Measurements from ENCODE around the gene CLEC2D. TPM values are rescaled to one million over a fixed set of nuclear protein-coding genes. Genes with fewer than 3 reads are reported as not detected.

CLEC2D gene
- total RNA-seq, 1 donor from 2014 or later, result 12.9 TPM

DNA sequence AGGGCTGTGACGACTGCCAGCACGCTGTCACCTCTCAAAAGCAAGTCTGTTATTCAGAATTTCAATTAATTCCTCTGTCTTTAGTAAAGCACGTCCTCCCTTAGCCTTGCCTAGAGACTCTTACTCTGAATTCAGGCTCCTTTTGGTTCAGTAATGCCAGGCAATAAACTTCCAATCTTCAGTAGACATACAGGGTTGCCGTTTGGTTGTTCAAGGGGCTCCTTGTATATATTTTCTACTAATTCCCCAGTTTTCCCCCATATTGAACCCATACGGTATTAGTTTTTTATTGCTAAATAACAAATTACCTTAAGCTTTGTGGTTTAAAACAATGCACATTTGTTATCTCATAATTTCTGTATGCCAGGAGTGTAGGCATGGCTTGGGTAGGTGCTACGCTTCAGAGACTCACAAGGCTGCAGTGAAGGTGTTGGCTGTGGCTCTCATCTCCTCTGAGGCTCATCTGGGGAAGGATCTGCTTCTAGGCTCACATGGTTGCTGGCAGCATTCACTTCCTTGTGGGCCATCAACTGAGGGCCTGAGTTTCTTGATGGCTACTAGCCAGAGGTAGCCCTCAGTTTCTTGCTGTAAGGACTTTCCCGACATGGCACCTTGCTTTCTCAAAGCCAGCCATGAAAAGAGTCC lies 70.7 kb downstream of the CLEC2D start:
- intact Hi-C loops (cut with DNase I), result no loop called here
- peak; percentile 58 for ATAC-seq
- DNase-seq, result no peak
- TF ChIP-seq, protein P1, sequence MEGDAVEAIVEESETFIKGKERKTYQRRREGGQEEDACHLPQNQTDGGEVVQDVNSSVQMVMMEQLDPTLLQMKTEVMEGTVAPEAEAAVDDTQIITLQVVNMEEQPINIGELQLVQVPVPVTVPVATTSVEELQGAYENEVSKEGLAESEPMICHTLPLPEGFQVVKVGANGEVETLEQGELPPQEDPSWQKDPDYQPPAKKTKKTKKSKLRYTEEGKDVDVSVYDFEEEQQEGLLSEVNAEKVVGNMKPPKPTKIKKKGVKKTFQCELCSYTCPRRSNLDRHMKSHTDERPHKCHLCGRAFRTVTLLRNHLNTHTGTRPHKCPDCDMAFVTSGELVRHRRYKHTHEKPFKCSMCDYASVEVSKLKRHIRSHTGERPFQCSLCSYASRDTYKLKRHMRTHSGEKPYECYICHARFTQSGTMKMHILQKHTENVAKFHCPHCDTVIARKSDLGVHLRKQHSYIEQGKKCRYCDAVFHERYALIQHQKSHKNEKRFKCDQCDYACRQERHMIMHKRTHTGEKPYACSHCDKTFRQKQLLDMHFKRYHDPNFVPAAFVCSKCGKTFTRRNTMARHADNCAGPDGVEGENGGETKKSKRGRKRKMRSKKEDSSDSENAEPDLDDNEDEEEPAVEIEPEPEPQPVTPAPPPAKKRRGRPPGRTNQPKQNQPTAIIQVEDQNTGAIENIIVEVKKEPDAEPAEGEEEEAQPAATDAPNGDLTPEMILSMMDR (IDR thresholded peaks at IDR 0.05), result no peak
- H3K36me3 ChIP-seq, result no peaks in the 10 kb centered on the region
- peaks cover 15% of the 10 kb centered on the region for H3K4me1 ChIP-seq
- peak overlapping the region; percentile 23 for H3K4me3 ChIP-seq
- no peak overlapping the region for H3K27ac ChIP-seq
- no peaks in the 10 kb centered on the region for H3K9me3 ChIP-seq
- no peaks in the 10 kb centered on the region for H3K27me3 ChIP-seq

DNA sequence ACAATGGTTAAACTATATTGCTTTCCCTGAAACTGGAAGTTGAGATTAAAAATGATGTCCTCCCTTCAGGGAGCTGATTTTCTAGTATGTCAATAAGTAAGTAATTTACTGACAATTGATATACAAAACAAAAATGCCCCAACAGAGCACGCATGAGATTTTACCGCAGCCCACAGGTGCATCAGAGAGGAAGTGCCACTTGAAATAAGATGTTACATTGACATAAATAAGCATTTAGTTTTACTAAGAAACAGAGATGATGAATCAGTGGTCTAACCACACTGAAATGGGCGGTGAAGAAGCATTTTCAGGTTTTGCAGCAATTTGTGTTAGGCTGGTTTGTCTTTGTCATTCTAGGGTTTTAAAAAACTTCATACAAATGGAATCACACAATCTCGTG lies 72.2 kb downstream of the CLEC2D start:
- ATAC-seq (peak; percentile 39), DNase-seq (no peak)
- H3K4me1 ChIP-seq, result peaks cover 15% of the 10 kb centered on the region
- no peaks in the 10 kb centered on the region for H3K36me3 ChIP-seq
- TF ChIP-seq, protein P1 (IDR thresholded peaks at IDR 0.05), result no peak
- intact Hi-C loops (cut with DNase I), result no loop called here
- H3K27ac ChIP-seq, result no peak overlapping the region
- no peaks in the 10 kb centered on the region for H3K27me3 ChIP-seq
- no peak overlapping the region for H3K4me3 ChIP-seq
- H3K9me3 ChIP-seq, result no peaks in the 10 kb centered on the region

DNA sequence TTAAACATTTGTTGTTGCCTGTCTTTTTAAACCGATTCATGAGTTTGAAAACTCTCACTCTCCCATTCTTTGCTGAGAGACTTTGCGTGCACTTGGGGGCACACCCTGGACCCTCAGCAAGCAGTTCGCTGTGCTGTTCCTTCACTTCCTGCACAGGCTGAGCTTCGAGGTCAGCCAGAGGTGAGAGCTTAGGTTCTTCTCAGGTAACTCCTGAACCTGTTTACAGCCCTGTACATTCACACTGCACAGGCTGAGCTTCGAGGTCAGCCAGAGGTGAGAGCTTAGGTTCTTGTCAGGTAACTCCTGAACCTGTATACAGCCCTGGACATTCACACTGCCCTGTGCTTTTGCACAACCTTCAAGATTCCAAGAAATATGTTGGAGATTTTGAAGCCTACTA lies 73.1 kb downstream of the CLEC2D start:
- TF ChIP-seq, protein P1 (IDR thresholded peaks at IDR 0.05), result no peak
- H3K27me3 ChIP-seq, result no peaks in the 10 kb centered on the region
- no peaks in the 10 kb centered on the region for H3K9me3 ChIP-seq
- H3K4me3 ChIP-seq, result no peak overlapping the region
- H3K36me3 ChIP-seq, result no peaks in the 10 kb centered on the region
- intact Hi-C loops (cut with DNase I), result no loop called here
- ATAC-seq (peak; percentile 52), DNase-seq (no peak)
- no peak overlapping the region for H3K27ac ChIP-seq
- H3K4me1 ChIP-seq, result peaks cover 10% of the 10 kb centered on the region

DNA sequence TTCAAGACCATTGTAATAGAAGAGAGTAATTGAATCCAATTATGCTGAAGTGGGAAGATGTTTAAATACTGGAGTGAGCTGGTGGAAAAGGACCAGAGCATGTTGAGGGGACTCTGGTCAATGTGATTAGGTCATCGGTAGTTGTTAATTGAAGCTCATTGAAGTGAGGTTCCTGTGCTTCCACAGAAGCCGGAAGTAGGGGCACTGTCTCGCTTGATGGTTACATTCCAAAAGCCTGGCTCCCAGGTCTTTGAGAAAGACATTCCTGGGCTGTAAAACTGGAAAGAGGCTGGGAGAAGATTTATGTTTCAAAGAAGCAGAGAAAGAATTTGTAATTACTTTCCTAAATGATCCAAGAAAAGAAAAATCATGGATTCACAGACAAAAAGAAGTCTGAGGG lies 75.7 kb downstream of the CLEC2D start:
- H3K9me3 ChIP-seq, result no peaks in the 10 kb centered on the region
- no peak overlapping the region for H3K4me3 ChIP-seq
- H3K27ac ChIP-seq, result no peak overlapping the region
- H3K4me1 ChIP-seq, result peaks cover 7% of the 10 kb centered on the region
- no peaks in the 10 kb centered on the region for H3K36me3 ChIP-seq
- no peak for ATAC-seq
- no peak for DNase-seq
- intact Hi-C loops (cut with DNase I), result no loop called here
- TF ChIP-seq, protein P1 (IDR thresholded peaks at IDR 0.05), result no peak
- H3K27me3 ChIP-seq, result no peaks in the 10 kb centered on the region

Other genes starting within 250 kb of the CLEC2D start
- 3.3 TPM for gene KLRB1, start 61.8 kb upstream of the CLEC2D start, total RNA-seq
- gene CLECL1, start 63.4 kb downstream of the CLEC2D start, total RNA-seq, result 3.4 TPM
- 14.5 TPM for gene CD69, start 91.2 kb downstream of the CLEC2D start, total RNA-seq
- gene KLRF1, start 157.8 kb downstream of the CLEC2D start, total RNA-seq, result 2.7 TPM
- 24.6 TPM for gene CLEC2B, start 199.6 kb downstream of the CLEC2D start, total RNA-seq
- not detected for gene KLRF2, start 211.8 kb downstream of the CLEC2D start, total RNA-seq

All from upper lobe of right lung (tissue), 1 donor.